GM21576 (cell line): Measurements from ENCODE around the gene CCDC188.

ENCODE experiments used
- ATAC-seq: cut with Tn5 transposase; IDR thresholded peaks from one replicate; pipeline ENCODE4 v1.9.1; 2021; ENCODE audit warnings: mild to moderate bottlenecking, moderate library complexity; ENCODE audit not compliant: unreplicated experiment

CCDC188 gene

GRCh38 chr22:20108757-20109230 lies 42.1 kb downstream of the CCDC188 start:
- no peak for ATAC-seq

GRCh38 chr22:20107951-20108756 lies 42.7 kb downstream of the CCDC188 start:
- no peak for ATAC-seq

GRCh38 chr22:20107471-20107901 lies 43.4 kb downstream of the CCDC188 start:
- ATAC-seq, result no peak

GRCh38 chr22:20106849-20107237 lies 44.0 kb downstream of the CCDC188 start:
- ATAC-seq, result no peak

- no peak for ATAC-seq
These were observed 44.5 kb downstream of the CCDC188 start for GRCh38 chr22:20106205-20106848.

GRCh38 chr22:20105456-20106204 lies 45.2 kb downstream of the CCDC188 start:
- no peak for ATAC-seq

- no peak for ATAC-seq
These were observed 48.6 kb downstream of the CCDC188 start for GRCh38 chr22:20102203-20102780.

GRCh38 chr22:20101638-20102037 lies 49.2 kb downstream of the CCDC188 start:
- no peak for ATAC-seq

GRCh38 chr22:20099099-20099711 lies 51.6 kb downstream of the CCDC188 start:
- no peak for ATAC-seq
